Trophoblast cell (in vitro differentiated cells and primary cell): ENCODE data around the gene DENND1C.

Experiments
- DNase-seq, 2 donors: peaks; one replicate each; pipeline ENCODE4 v3.0.0-alpha.2; 2016
- H2AFZ ChIP-seq: 2 replicates; pipeline ENCODE4 v1.6.1; 2013; ENCODE audit warnings: low read length, moderate library complexity, mild to moderate bottlenecking; ENCODE audit not compliant: insufficient read depth, poor library complexity
- H2AK5ac ChIP-seq: 2 replicates; pipeline ENCODE4 v1.6.1; 2013; ENCODE audit warnings: mild to moderate bottlenecking, low read length
- H2BK120ac ChIP-seq: 2 replicates; pipeline ENCODE4 v1.6.1; 2013; ENCODE audit warnings: low read length, mild to moderate bottlenecking, moderate library complexity; ENCODE audit not compliant: insufficient read depth, poor library complexity
- H2BK12ac ChIP-seq: 2 replicates; pipeline ENCODE4 v1.6.1; 2013; ENCODE audit warnings: mild to moderate bottlenecking, low read length, moderate library complexity
- H2BK5ac ChIP-seq: 2 replicates; pipeline ENCODE4 v1.6.1; 2013; ENCODE audit warnings: low read length, low read depth, moderate library complexity, mild to moderate bottlenecking; ENCODE audit not compliant: poor library complexity
- H3K14ac ChIP-seq: 2 replicates; pipeline ENCODE4 v1.6.1; 2013; ENCODE audit warnings: mild to moderate bottlenecking, low read length
- H3K18ac ChIP-seq: 2 replicates; pipeline ENCODE4 v1.6.1; 2013; ENCODE audit warnings: mild to moderate bottlenecking, low read length
- H3K23ac ChIP-seq: 2 replicates; pipeline ENCODE4 v1.6.1; 2013; ENCODE audit warnings: low read length
- H3K27ac ChIP-seq: 2 replicates; pipeline ENCODE4 v1.5.1; 2013; ENCODE audit warnings: low read depth, mild to moderate bottlenecking, inconsistent platforms, low read length, moderate library complexity
- H3K27me3 ChIP-seq: 2 replicates; pipeline ENCODE4 v1.6.1; 2013; ENCODE audit warnings: inconsistent platforms, mild to moderate bottlenecking, low read length, moderate library complexity; ENCODE audit not compliant: insufficient read depth
- H3K36me3 ChIP-seq, 2 experiments: 1 replicate in 1 of 2; 2 replicates in 1 of 2; pipeline ENCODE4 v1.6.1; 2013; ENCODE audit warnings: low read length in 2 of 2, mild to moderate bottlenecking in 2 of 2, moderate library complexity in 1 of 2; ENCODE audit not compliant: insufficient read depth in 2 of 2, control insufficient read depth in 1 of 2
- H3K4ac ChIP-seq: 2 replicates; pipeline ENCODE4 v1.6.1; 2013; ENCODE audit warnings: low read depth, mild to moderate bottlenecking, low read length, moderate library complexity
- H3K4me1 ChIP-seq, 2 experiments: 1 replicate in 1 of 2; 2 replicates in 1 of 2; pipeline ENCODE4 v1.6.1; 2013; ENCODE audit warnings: low read length in 2 of 2, mild to moderate bottlenecking in 2 of 2, moderate library complexity in 1 of 2; ENCODE audit not compliant: insufficient read depth in 2 of 2, control insufficient read depth in 1 of 2
- H3K4me2 ChIP-seq: 2 replicates; pipeline ENCODE4 v1.6.1; 2013; ENCODE audit warnings: inconsistent platforms, mild to moderate bottlenecking, low read length, moderate library complexity
- H3K4me3 ChIP-seq: 2 replicates; pipeline ENCODE4 v1.5.1; 2013; ENCODE audit warnings: mild to moderate bottlenecking, low read depth, low read length, inconsistent platforms
- H3K79me1 ChIP-seq: one replicate; pipeline ENCODE4 v1.6.1; 2013; ENCODE audit warnings: low read length
- H3K79me2 ChIP-seq: 2 replicates; pipeline ENCODE4 v1.6.1; 2013; ENCODE audit warnings: low read length, mild to moderate bottlenecking; ENCODE audit not compliant: control insufficient read depth, insufficient read depth, poor library complexity
- H3K9ac ChIP-seq: 2 replicates; pipeline ENCODE4 v1.6.1; 2013; ENCODE audit warnings: mild to moderate bottlenecking, low read length
- H3K9me3 ChIP-seq: 2 replicates; pipeline ENCODE4 v1.6.1; 2013; ENCODE audit warnings: low read depth, mild to moderate bottlenecking, control low read depth, inconsistent platforms, low read length; ENCODE audit not compliant: insufficient read depth
- H4K12ac ChIP-seq: 2 replicates; pipeline ENCODE4 v1.6.1; 2013; ENCODE audit warnings: low read depth, mild to moderate bottlenecking, low read length, moderate library complexity
- H4K8ac ChIP-seq: 2 replicates; pipeline ENCODE4 v1.6.1; 2013; ENCODE audit warnings: low read depth, mild to moderate bottlenecking, low read length, moderate library complexity
- H4K91ac ChIP-seq: one replicate; pipeline ENCODE4 v1.6.1; 2013; ENCODE audit warnings: low read depth, mild to moderate bottlenecking, low read length, moderate library complexity
- WGBS: extraction: QIAGEN DNeasy Blood & Tissue Kit; methylation state at CpG from one replicate; pipeline ENCODE4 v1.1.7; 2013; ENCODE audit warnings: missing lambda C conversion rate; ENCODE audit not compliant: insufficient read length, insufficient coverage; ENCODE audit errors: extremely low coverage; 5-methylcytosine and 5-hydroxymethylcytosine counted together

DENND1C gene

GRCh38 chr19:6516659-6517291 is 35.2 kb upstream of the DENND1C start:
- Histone ChIP-seq H2BK12ac (no peak overlapping the region), H2BK120ac (no peak overlapping the region), H3K9me3 (no peaks in the 10 kb centered on the region), H3K9ac (no peak overlapping the region), H3K18ac (no peak overlapping the region), H3K4me1 (peaks cover 0 to 2% of the 10 kb centered on the region in 2 experiments), H4K12ac (peak overlapping the region; percentile 8), H3K4ac (no peak overlapping the region), H4K8ac (peak overlapping the region; percentile 31), H3K23ac (no peak overlapping the region), H4K91ac (no peak overlapping the region), H2AK5ac (no peak overlapping the region), H3K27me3 (no peaks in the 10 kb centered on the region), H3K79me2 (no peaks in the 10 kb centered on the region), H3K79me1 (peaks cover 2% of the 10 kb centered on the region), H3K27ac (no peak overlapping the region), H3K36me3 (no peaks in the 10 kb centered on the region), H3K4me3 (peak overlapping the region; percentile 61), H2BK5ac (no peak overlapping the region), H2AFZ (peak overlapping the region; percentile 86), H3K14ac (no peak overlapping the region), H3K4me2 (peak overlapping the region; percentile 82)
- WGBS: no CpG with 5 or more reads among the region's 38 CpGs
- peak; percentile 88 to 96 for DNase-seq

- Histone ChIP-seq H4K12ac (no peak overlapping the region), H2BK12ac (no peak overlapping the region), H3K14ac (no peak overlapping the region), H3K4ac (no peak overlapping the region), H3K9ac (no peak overlapping the region), H3K4me3 (peak overlapping the region; percentile 61), H3K4me1 (peaks cover 0 to 2% of the 10 kb centered on the region in 2 experiments), H3K27me3 (no peaks in the 10 kb centered on the region), H2BK120ac (no peak overlapping the region), H3K18ac (no peak overlapping the region), H4K91ac (no peak overlapping the region), H2BK5ac (no peak overlapping the region), H3K79me1 (peaks cover 2% of the 10 kb centered on the region), H3K27ac (no peak overlapping the region), H3K23ac (no peak overlapping the region), H2AFZ (peak overlapping the region; percentile 86), H3K4me2 (peak overlapping the region; percentile 82), H4K8ac (no peak overlapping the region), H3K36me3 (no peaks in the 10 kb centered on the region), H3K9me3 (no peaks in the 10 kb centered on the region), H2AK5ac (no peak overlapping the region), H3K79me2 (no peaks in the 10 kb centered on the region)
- WGBS: no CpG with 5 or more reads among the region's 26 CpGs
- DNase-seq: peak; percentile 87 to 89
These were observed 34.6 kb upstream of the DENND1C start for GRCh38 chr19:6516018-6516658.

- H4K91ac ChIP-seq: no peak overlapping the region
- no peak overlapping the region for H3K14ac ChIP-seq
- no peaks in the 10 kb centered on the region for H3K27me3 ChIP-seq
- no peak overlapping the region for H3K18ac ChIP-seq
- H2AFZ ChIP-seq: no peak overlapping the region
- H2BK5ac ChIP-seq: no peak overlapping the region
- no peak overlapping the region for H2BK12ac ChIP-seq
- H3K4ac ChIP-seq: no peak overlapping the region
- WGBS: no CpG with 5 or more reads among the region's 15 CpGs
- no peak overlapping the region for H4K8ac ChIP-seq
- H3K27ac ChIP-seq: no peak overlapping the region
- no peaks in the 10 kb centered on the region for H3K36me3 ChIP-seq
- no peak overlapping the region for H2BK120ac ChIP-seq
- no peak overlapping the region for H3K4me3 ChIP-seq
- peaks cover 3% of the 10 kb centered on the region for H3K9me3 ChIP-seq
- no peak overlapping the region for H2AK5ac ChIP-seq
- H3K4me2 ChIP-seq: no peak overlapping the region
- peaks cover 2% of the 10 kb centered on the region for H3K79me1 ChIP-seq
- no peaks in the 10 kb centered on the region for H3K79me2 ChIP-seq
- no peak overlapping the region for H3K23ac ChIP-seq
- H4K12ac ChIP-seq: no peak overlapping the region
- H3K9ac ChIP-seq: no peak overlapping the region
- DNase-seq: no peak
- peaks cover 0 to 2% of the 10 kb centered on the region in 2 experiments for H3K4me1 ChIP-seq
These were observed 33.4 kb upstream of the DENND1C start for GRCh38 chr19:6514926-6515544.

- Histone ChIP-seq H2AK5ac (no peak overlapping the region), H2BK120ac (no peak overlapping the region), H3K27ac (no peak overlapping the region), H3K36me3 (no peaks in the 10 kb centered on the region), H2BK5ac (no peak overlapping the region), H3K9ac (no peak overlapping the region), H3K4ac (no peak overlapping the region), H4K91ac (no peak overlapping the region), H3K9me3 (peaks cover 3% of the 10 kb centered on the region), H3K4me1 (peaks cover 0 to 2% of the 10 kb centered on the region in 2 experiments), H3K4me2 (no peak overlapping the region), H3K79me2 (no peaks in the 10 kb centered on the region), H4K8ac (no peak overlapping the region), H4K12ac (no peak overlapping the region), H3K18ac (no peak overlapping the region), H2BK12ac (no peak overlapping the region), H3K79me1 (peaks cover 2% of the 10 kb centered on the region), H3K23ac (no peak overlapping the region), H3K27me3 (no peaks in the 10 kb centered on the region), H3K14ac (no peak overlapping the region), H2AFZ (no peak overlapping the region), H3K4me3 (no peak overlapping the region)
- no CpG with 5 or more reads among the region's 9 CpGs for WGBS
- no peak for DNase-seq
These were observed 32.5 kb upstream of the DENND1C start for GRCh38 chr19:6514089-6514488.
